EH (cell line): ENCODE data around the gene HDAC7.

ENCODE experiments used
- DNase-seq: peaks from one replicate; pipeline ENCODE4 v3.0.0-alpha.2; 2015; ENCODE audit warnings: low read depth

The HDAC7 gene

DNA sequence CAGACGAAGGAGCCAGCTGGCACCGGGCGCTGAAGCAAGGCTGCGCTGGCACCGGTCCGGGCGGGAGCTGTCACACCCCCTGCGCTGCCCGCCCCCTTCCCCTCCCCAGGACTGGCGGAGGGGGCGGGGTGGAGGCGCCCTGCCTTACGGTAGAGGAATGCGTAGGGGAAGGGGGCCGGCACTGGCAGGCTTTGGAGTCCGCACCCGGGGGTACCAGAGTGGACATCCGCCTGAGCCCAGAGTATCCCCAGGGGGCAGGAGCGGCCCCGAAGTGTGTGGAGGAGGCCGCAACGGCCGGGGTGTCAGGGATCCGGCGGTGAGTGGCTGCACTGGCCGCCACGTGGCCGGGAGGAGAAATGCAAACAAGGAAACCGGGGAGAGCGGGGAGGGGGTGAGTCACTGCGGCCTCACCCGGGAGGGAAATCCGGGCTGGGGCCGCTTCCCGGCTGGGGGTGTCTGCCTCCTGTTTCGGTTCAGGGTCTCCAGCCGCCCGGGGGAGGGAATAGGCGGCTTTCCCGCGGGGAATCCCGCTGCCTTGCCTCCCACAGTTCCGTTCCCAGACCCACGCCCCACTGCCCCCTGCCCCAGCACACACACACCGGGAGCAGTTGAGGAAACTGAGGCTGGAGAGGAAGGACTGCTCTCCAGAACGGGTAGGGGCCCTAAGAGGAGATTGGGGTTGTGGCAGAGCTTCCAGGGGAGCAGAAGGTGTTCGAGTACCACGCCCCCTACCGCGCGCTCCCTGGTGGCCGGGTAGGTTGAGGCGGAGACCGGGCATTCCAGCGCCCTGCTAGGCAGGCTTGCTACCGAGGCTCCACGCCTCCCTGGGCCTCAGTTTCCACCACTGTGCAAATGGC lies 60.6 kb downstream of the HDAC7 start, which contains the start of gene RAPGEF3:
RAPGEF3 (minus strand) TSS at position 47 of the 857 bp plus-strand sequence. CDS start 324 bp downstream, outside the sequence.
- peak; percentile 86 for DNase-seq

DNA sequence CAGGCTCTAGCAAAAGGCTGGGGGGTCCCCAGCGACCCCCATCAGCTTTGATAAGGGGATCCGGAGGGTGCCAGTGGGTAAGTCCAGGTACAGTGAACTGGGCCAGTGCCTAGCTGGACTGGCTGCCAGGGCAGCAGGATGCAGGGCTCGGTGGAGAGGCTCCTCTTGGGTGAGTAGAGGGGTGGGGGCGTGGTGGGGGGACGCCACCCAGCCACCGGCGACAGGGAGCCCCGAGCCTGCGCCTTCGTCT lies 61.2 kb downstream of the HDAC7 start:
- DNase-seq = no peak

DNA sequence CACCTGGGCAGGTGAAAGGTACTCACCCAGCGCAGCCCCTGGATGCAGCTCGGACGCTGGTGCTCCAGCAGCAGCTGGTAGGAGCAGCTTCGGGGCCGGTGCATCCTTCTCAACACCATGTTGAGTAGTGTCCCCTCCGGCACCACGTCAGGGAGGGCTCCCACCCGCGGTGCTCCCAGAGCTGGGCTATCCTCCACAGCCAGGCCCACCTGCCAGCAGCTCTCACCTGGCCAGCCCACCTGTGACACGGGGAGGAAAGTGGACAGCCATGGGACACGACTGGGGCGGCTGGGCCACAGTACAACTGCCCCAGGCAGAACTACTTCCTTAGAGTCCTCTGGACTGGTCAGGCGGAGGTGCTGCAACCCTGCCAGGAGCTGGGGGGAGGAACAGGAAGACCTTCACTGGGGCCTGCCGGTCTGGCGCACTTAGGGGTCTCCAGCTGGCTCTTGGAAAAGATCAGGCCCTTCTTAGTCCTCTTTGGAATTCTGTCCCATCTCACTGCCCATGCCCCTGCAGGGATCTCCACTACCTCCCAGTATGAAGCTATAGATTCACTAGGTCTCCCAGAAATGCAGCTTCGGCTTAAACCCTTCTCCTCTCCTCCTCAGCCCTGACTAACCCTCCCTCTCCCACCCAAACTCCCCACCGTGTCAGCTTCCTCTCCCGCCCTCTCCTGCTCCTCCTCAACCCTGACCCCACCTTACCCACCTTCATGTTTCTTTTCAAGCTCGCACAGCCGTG lies 61.7 kb downstream of the HDAC7 start:
- DNase-seq = no peak

DNA sequence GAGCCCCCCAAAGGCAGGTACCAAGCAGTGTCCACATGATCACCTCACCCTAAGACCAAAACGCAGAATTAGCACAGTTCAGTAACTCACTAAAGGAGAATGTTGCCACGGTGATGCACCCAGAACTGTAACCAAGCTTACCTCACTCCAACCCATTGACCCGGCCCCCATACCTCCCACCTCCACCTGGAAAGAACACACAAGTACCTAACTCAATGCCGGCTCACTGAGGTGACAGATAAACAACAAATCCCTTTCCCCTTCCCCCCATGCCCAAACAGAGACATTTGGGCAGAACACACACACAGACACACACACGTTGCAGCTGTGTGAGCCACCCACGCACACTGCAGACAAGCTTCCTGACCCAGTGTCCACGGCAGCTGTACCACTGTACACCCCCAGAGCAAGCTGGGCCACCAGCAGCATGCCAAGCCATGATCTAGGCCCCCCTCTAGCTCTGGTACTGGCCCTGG lies 62.3 kb downstream of the HDAC7 start:
- no peak for DNase-seq

DNA sequence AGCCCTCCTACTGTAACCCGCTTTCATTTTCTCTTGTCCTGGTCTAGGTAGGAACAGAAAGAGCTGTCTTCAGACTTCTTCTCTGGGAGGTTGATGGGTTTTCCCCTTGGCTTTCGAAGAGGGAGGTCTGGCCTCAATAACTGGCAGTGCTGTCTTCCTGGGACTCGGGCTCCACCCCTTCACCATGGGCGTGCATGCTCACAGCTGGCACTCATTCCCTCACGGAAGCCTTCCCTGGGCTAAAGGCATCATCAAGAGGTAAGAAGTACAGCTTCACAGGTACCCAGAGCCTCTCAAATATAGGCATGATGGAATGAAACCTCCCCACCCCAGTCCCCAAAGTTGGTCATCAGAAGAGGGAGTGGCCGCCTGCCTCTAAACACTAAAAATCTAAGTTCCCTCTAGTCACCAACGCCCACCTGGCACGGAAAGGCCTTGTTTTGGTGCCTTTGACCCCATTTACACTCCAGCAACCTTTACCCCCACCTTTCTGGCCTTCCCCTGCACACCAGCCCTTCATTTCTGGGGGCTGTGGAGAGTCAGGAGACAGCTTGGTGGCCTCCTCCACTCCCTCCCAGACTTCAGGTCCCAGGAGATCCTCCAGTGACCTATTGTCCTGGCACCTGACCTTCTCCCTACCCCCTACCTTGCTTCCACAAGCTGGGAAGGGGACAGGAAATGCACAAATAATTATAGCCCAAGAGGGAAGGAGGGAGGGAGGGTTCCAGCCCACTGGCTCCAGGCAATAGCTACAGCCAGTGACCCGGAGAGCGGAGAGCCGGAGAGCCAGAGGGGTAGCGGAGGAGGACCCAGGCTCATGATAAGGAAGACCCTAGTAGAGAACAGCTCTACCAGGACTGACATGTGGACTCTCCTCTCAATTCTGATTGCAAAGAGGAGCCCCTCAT lies 63.8 kb downstream of the HDAC7 start:
- DNase-seq = no peak

DNA sequence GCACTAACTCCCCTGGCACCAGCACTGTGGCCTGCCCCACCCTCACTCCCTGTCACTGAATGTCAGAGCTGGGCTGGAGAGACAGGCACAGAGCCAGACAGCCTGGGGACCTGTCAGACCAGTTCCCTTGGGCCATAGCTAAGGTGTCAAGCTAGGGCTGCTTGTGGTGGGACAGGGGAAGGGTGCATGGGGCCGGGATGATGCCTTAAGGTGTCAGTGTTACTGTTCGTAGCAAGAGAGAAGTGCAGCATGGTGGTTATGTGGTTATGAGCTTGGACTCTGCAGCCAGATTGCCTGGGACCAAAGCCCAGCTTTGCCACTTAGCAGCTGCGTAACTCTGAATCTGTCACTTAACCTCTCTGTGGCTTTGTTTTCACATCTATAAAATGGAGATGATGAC lies 64.8 kb downstream of the HDAC7 start:
- no peak for DNase-seq

DNA sequence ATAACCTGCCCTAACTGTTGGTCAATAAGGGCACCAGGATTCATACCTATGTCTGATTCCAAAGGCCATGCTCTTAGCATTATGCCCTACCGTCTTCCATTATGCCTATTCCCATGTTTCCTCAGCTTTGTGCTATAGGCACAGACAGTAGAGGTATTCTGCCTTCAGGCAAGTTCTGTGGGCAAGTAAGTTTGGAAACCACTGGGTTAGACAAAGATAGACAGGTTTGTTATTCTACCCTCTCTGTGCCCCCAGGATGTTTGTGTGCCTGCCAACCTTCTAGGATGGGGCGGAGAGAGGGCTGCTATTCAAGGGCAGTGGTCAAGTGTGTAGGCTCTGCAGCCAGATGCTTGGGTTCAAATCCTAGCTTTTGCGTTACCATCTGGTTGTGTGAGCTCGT lies 65.6 kb downstream of the HDAC7 start:
- DNase-seq = peak; percentile 47

DNA sequence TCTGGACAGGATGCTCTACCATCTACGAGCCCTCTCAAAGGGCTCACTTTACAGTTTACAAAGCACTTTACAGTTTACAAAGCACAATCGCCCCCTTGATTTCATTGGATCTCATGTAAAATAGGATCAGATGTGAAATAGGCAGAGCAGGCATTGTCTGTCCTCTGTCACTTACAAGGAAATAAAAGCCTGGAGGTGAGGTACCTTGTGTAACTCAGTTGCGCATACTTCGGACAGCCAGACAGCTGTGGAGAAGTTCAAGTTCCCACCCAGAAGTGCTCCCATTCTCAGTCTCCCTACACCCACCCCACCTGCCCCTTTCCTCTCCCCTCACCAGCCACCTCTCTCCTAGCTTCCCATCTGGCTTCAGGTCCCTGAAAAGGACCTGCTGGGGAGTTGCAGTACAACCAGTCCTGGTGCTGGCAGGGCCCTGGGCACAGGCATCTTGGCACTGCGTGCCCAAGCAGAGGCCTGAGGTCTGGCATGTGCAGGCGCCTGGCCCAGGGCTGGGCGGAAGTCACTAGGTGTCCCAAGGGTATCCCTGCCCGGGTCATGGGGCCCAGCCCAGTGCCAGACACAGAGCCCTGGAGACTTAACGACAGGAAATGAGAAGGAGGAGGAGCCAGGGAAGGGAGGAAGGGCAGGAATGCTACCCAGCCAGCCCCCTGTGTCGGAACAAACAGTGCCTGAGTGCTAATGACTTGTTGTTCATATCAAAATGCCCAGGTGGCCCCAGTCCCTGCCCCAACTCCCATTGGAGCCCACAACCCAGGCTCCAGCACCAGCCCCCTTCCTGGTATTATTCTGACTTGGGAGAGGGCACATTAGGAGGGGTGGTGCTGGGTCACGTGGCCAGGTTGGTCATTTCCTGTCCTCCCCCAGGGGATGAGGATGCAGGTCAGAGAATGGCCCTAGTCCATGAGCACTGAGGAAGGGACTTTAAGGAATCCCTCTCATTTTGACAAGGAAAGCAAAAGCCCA lies 66.4 kb downstream of the HDAC7 start:
- DNase-seq = peak; percentile 55

DNA sequence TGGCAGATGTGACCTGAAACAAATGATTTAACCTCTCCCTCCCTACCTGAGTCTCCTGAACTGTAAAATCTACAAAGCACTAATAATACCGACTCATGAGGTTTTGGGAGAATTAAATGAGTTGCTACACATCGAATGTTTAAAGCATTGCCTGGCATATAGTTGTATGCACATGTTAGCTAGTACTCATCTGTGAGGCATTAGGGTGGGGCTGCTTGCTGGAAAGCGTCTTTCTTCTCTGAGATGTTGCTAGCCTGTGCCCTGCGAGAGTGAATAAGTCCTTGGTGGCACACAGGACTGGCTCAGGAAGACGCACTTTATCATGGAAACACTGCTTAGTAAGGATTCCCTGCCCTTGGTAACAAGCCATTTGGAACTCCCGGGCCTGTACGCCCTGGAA lies 67.2 kb downstream of the HDAC7 start:
- peak; percentile 73 for DNase-seq

DNA sequence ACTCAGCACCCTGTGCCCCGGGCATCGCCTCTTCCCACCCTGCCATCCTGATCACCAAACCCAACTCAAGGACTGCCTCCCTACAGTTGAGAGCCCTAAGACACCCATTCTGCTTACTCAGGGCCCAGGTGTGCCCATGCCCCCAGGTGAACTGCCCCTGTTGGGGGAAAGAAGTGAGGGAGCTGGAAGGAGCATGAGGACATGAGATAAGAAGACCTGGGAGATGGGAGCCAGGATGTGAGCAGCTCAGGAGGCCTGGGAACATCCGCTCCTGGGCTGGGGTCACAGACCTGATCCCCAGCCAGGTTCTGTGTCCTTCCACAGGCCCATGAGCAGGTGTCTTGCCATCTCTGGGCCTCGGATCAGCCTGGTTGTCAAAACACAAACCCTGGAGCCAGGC lies 67.6 kb downstream of the HDAC7 start:
- DNase-seq = no peak

DNA sequence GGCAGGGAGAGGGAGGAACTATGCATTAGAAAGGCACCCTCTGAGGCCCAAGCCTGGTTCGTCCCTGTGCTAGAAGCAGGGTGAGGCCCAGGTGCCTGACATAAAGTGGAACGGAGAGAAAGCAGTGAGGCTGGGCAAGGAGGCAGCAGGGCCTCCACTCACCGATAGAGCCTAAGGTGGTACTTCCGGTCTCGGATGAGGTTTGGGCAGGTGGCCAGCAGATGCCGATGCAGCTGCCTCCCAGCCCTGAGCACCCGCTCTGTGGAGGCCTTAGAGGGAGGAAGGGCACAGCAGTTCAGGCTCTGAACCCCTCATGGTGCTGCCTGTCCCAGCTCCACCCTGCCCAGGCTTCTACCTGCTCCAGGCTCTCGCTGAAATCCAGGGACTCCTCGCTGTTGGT lies 68.1 kb downstream of the HDAC7 start:
- DNase-seq = no peak

DNA sequence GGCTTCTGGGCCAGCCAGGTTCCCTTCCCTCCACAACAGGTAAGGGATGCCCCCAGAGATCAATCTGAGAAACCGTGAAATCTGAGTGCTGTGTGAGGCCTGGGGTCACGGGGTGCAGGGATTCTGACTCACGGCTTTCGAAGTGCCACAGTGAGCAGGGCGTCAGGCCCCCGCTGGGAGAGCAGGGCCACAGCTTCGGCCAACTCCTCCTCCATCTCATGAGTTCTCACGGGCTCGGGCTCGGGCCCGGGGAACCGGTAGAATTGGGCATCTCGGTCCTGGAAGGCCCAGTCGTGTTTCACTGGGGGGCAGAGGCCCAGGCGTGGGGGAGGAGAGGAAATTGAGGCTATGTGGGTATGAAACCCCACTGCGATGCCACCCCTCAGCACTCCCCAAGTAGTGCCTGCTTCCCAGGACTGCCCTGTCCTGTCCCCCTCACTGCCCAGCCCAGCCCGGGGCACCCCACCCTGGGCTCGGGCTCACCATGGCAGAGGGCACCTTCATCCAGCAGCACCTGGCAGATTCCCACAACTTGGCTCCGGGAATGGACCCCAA lies 68.7 kb downstream of the HDAC7 start:
- no peak for DNase-seq

DNA sequence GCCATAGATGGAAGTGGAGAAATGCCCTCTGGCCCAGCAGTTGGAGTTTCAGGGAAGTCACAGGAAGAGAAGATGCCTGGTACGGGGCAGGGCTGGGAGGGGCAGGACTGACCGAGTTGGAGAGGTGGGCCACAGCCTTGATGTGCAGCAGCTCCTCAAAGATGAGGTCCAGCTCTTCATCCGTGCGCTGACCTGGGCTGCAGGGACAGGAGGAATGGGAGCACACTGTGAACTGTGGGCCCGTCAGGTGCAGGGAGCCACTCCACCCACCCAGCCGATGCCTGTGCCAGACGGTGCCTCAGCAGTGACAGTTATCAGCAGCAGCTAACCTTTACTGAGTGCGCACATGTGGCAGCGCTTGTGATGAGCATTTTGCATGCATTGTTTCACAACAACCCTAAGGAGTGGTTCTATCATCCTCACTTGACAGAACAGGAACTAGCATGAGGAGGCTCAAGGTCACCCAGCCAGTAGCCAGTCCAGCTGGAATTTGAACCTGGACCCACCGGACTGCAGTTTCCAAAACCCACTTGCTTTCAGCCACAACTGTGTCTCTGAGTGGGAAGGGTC lies 69.4 kb downstream of the HDAC7 start:
- DNase-seq = no peak

DNA sequence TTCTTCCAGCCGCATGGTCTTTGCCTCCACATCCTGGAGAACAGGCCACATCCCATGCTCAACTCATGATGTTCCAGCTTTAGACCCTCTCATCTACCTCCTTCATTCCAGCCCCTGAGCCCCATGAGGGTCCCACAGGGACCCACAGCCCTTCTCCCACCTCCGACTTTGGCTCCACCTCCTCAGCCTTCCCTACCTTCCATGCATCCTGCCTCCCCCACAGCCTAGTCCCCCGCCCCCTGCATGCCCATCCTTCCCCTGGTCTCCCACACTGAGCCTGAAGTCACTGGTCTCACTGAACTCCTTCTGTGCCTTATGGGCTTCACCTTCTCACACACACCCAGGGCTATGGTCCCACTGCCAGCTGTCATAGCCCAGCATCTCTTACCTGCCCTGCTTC lies 70.8 kb downstream of the HDAC7 start:
- DNase-seq = no peak

DNA sequence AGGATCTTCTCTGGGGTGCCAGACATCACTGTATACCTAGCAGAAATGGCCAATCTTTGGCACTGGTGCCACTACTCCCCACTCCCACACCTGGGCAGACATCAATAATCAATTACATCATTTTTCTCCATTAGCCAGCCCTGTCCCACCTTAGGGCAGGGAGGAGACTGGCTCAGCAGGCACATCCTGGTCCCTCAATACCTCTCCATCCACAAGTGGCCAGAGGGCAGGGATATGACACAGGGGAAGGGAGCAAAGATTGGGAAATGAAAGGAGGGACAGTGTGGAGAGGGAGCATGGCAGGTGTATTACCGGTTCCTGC lies 71.2 kb downstream of the HDAC7 start:
- no peak for DNase-seq

DNA sequence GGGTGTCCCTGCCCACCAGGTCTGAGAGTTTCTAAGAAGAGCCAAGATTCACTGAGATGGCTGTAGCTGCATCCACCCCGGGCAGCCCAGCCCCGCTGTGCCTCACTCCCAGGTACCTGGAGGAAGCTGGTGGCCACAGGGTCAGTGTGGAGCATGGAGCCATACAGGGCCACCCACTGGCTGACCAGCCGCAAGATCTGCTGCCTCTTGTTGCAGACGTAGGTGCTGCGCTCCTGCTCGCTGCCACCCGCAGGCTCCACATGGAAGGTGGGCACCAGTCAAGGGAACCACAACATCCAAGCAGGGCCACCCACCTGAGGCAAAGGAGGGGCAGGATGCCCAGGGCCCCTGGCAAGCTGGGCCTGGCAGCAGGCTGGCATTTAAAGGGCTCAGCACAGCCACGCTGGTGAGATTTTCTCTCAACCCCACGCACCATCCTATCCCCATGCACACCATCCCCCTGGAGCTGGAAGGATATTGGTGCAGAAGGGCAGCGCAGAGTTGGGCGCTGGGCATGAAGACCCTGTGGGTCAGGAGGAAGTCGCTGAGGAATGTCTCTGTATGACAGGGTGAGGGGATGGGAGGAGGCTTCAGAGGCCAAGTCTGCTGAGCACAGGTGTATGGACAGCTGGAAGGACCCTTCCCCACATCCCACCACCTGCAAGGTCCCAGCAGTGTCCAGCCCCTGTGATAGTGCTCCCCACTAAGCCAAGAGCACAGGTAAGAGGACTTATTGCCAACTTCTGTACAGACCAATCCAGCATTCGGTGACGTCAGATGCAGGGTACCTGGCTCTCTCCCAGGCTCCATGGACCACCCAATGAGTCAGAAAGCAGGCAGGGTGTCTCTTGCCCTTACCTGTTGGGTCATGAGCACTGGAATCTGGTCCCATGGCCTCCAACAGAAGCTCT lies 71.9 kb downstream of the HDAC7 start:
- DNase-seq = no peak

DNA sequence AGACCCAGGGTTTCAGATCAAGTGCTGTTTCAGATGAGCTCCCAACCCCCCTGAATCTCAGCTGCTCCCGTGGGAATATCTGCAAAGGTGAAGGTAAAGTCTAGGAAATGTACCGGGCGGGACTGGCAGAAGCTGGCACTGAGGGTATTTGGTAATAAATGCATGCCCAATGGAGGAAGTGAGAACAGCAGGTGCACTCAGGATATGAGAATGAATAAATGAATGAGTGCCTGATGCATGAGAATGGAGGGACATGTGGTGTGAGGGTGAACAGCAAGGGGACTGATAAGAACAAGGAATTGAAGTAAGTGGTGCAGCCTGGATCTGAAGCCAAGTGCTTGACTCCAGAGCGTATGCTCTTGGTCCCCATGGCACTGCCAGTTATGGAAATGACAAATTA lies 72.6 kb downstream of the HDAC7 start:
- no peak for DNase-seq

DNA sequence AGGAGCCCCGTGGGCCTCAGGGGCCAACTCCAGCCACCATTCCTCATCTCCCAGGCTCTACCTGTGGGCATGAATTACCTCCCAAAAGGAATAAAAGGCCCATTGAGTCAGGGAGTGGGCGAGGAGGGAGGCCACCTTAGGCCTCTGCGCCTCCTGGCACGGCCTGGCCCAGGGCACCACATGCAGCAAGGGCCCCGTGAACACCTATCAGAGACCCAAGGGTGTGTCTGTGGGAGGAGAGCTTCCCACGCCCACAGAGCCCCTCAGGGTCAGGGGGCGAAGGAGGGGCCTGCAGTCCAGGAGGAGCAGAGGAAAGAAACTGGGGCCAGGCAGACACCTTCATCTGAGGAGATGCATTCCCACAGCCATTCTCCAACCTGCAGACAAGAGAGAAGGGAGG lies 73.2 kb downstream of the HDAC7 start:
- no peak for DNase-seq

DNA sequence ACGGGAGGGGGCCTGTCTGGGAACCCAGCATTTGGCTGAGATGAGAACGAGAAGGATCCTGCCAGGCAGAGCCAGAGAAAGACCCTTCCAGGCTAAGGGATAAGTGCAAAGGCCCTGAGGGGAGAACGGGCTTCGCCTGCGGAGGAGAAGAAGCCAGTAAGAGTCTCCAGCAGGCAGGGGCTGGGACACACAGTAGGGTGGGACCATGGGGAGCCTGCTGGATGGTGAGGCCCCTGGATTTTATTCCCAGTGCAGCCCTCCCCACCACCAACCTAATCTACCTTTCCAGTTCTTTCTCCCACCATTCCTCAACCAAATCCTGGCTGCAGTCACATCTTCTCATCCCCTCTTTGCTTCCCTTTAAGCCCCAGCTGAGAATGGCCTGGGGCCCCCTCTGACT lies 73.6 kb downstream of the HDAC7 start:
- DNase-seq = no peak
